GM19240 (cell line): ENCODE measurements around the gene ATOH8.

Experiments
- DNase-seq: peaks from one replicate; pipeline ENCODE4 v3.0.0; 2011; ENCODE audit warnings: low spot score; ENCODE audit not compliant: insufficient read length

Gene ATOH8

GRCh38 chr2:85754313-85755095 is 713 bp downstream of the ATOH8 start:
- no peak for DNase-seq

- no peak for DNase-seq
Measured at GRCh38 chr2:85755122-85756027, 1.6 kb downstream of the ATOH8 start.

GRCh38 chr2:85756195-85756594 is 2.4 kb downstream of the ATOH8 start:
- no peak for DNase-seq

- no peak for DNase-seq
Measured at GRCh38 chr2:85756822-85757435, 3.1 kb downstream of the ATOH8 start.

GRCh38 chr2:85757860-85758259 is 4.1 kb downstream of the ATOH8 start:
- no peak for DNase-seq

GRCh38 chr2:85758361-85759256 is 4.8 kb downstream of the ATOH8 start:
- DNase-seq = no peak

GRCh38 chr2:85759257-85759613 is 5.4 kb downstream of the ATOH8 start:
- DNase-seq = no peak

- DNase-seq = no peak
Measured at GRCh38 chr2:85760371-85760770, 6.6 kb downstream of the ATOH8 start.

GRCh38 chr2:85760872-85761271 is 7.1 kb downstream of the ATOH8 start:
- no peak for DNase-seq

GRCh38 chr2:85761512-85761944 is 7.7 kb downstream of the ATOH8 start:
- no peak for DNase-seq

- no peak for DNase-seq
Measured at GRCh38 chr2:85761946-85762345, 8.2 kb downstream of the ATOH8 start.

- no peak for DNase-seq
Measured at GRCh38 chr2:85763132-85763531, 9.3 kb downstream of the ATOH8 start.

GRCh38 chr2:85763831-85764230 is 10.0 kb downstream of the ATOH8 start:
- DNase-seq = no peak

- no peak for DNase-seq
Measured at GRCh38 chr2:85765081-85765731, 11.4 kb downstream of the ATOH8 start.

GRCh38 chr2:85766229-85766628 is 12.4 kb downstream of the ATOH8 start:
- DNase-seq = no peak

GRCh38 chr2:85767803-85768665 is 14.2 kb downstream of the ATOH8 start:
- DNase-seq = no peak

GRCh38 chr2:85768713-85769112 is 14.9 kb downstream of the ATOH8 start:
- DNase-seq = no peak

- no peak for DNase-seq
Measured at GRCh38 chr2:85769236-85769982, 15.6 kb downstream of the ATOH8 start.

GRCh38 chr2:85769983-85770362 is 16.2 kb downstream of the ATOH8 start:
- no peak for DNase-seq
